ENCODE data around the gene EFCAB13.

DNA sequence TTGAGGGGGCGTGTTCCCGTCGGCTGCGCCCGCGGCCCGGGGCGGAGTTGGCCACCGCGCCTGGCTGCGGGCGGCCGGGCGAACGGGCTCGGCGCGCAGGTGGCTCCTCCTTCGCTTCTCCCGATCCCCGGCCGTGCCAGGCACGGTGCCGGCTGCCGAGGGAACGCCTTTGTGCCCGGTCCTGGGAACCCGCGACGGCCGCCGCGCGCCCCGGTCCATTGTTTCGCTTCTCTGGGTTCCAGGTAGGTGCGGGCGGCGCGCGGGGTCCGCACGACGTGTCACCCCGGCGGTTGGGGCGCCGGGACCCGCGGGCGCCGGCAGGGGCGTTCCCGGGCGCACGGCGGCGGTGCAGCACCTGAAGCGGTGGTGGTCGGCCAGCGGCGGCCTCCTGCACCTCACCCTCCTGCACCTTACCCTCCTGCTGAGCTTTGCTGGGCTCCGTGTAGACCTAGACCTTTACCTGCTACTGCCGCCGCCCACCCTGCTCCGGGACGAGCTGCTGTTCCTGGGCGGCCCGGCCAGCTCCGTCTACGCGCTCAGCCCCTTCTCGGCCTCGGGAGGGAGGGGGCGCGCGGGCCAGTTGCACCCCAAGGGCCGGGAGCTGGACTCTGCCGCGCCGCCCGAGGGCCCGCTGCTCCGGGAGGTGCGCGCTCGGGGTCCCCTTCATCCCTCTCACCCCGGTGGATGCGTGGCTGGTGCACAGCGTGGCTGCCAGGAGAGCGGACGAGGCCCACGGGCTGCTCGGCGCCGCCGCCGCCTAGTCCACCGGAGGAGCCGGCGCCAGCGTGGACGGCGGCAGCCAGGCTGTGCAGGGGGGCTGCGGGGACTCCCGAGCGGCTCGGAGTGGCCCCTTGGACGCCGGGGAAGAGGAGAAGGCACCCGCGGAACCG lies 99.9 kb downstream of the EFCAB13 start:
- TF ChIP-seq, protein P1, sequence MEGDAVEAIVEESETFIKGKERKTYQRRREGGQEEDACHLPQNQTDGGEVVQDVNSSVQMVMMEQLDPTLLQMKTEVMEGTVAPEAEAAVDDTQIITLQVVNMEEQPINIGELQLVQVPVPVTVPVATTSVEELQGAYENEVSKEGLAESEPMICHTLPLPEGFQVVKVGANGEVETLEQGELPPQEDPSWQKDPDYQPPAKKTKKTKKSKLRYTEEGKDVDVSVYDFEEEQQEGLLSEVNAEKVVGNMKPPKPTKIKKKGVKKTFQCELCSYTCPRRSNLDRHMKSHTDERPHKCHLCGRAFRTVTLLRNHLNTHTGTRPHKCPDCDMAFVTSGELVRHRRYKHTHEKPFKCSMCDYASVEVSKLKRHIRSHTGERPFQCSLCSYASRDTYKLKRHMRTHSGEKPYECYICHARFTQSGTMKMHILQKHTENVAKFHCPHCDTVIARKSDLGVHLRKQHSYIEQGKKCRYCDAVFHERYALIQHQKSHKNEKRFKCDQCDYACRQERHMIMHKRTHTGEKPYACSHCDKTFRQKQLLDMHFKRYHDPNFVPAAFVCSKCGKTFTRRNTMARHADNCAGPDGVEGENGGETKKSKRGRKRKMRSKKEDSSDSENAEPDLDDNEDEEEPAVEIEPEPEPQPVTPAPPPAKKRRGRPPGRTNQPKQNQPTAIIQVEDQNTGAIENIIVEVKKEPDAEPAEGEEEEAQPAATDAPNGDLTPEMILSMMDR (conservative IDR thresholded peaks at IDR 0.05; ENCODE audit: low read depth, low read length), result no peak
- TF ChIP-seq POLR2A (IDR thresholded peaks at IDR 0.05; ENCODE audit: low read depth, low read length) (no peak), RAD21 (IDR thresholded peaks at IDR 0.05; ENCODE audit: low read length) (no peak), RFX5 (IDR thresholded peaks at IDR 0.05; ENCODE audit: low read depth, low read length) (no peak), SMC3 (IDR thresholded peaks at IDR 0.05; ENCODE audit: low read depth, low read length) (no peak)

All from IMR-90 (cell line).